Breast epithelium (tissue), 3 donors: ENCODE results near the gene WNT3.

Experiments
- POLR2A ChIP-seq: fragments of 450-650 bp; IDR thresholded peaks from one replicate; pipeline ENCODE4 v1.6.1; 2016; ENCODE audit warnings: antibody characterized with exemption, mild to moderate bottlenecking, moderate library complexity
- POLR2AphosphoS5 ChIP-seq, 3 donors: sonication (generic); formaldehyde crosslinking; IDR thresholded peaks; one replicate each; pipeline ENCODE4 v1.6.1; 2017; ENCODE audit warnings: antibody characterized with exemption in 3 of 3
- TF ChIP-seq, protein P1 (sequence below), 3 donors: fragments of 450-650 bp; IDR thresholded peaks; one replicate each; pipeline ENCODE4 v1.5.1; 2016 to 2017; ENCODE audit warnings: antibody characterized with exemption in 3 of 3, mild to moderate bottlenecking in 3 of 3, moderate library complexity in 3 of 3

DNA sequence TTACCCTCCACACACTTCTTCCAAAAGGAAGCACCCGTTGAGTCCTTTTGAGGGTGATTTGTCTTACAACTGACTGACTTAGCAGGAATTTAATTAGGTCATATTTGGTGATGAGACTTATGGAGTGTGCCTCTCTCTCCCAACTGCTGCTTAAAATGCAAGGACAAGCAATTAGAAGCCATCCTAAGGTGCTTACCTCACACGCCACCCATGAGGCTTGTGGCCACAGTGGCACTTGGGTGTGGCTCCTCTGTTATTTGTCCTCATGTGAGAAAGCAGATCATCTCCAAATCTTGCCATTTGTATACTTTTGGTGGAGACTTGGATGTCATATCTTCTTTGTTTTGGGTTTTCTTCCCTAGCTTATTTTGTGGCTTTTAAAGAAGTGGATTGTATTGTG is 61.6 kb downstream of the WNT3 start:
- TF ChIP-seq POLR2AphosphoS5 (IDR thresholded peaks at IDR 0.05): no peak
- TF ChIP-seq, protein P1, sequence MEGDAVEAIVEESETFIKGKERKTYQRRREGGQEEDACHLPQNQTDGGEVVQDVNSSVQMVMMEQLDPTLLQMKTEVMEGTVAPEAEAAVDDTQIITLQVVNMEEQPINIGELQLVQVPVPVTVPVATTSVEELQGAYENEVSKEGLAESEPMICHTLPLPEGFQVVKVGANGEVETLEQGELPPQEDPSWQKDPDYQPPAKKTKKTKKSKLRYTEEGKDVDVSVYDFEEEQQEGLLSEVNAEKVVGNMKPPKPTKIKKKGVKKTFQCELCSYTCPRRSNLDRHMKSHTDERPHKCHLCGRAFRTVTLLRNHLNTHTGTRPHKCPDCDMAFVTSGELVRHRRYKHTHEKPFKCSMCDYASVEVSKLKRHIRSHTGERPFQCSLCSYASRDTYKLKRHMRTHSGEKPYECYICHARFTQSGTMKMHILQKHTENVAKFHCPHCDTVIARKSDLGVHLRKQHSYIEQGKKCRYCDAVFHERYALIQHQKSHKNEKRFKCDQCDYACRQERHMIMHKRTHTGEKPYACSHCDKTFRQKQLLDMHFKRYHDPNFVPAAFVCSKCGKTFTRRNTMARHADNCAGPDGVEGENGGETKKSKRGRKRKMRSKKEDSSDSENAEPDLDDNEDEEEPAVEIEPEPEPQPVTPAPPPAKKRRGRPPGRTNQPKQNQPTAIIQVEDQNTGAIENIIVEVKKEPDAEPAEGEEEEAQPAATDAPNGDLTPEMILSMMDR (IDR thresholded peaks at IDR 0.05): no peak
- no peak for TF ChIP-seq POLR2A
